NCI-H1417 (cell line): Measurements from ENCODE around the gene ATP6V1G2.
A peak's percentile ranks its signal among the peaks of the same experiment; 100 is the strongest.

Experiments
- DNase-seq, 3 experiments: peaks; one replicate each; lab custom pipeline; 2025; lab: John Stamatoyannopoulos, UW

Gene ATP6V1G2

GRCh38 chr6:31547727-31548543, 1.5 kb upstream of the ATP6V1G2 start:
- no peak for DNase-seq

- peak; percentile 89 to 97 (median 96) for DNase-seq
Measured at GRCh38 chr6:31546958-31547726, 734 bp upstream of the ATP6V1G2 start, which contains the start of gene NFKBIL1. Gene NFKBIL1, plus strand, starts transcription at chr6:31547608. Its CDS starts 87 bp downstream, at chr6:31547695.

- DNase-seq: no peak
Measured at GRCh38 chr6:31545291-31545690, 1.1 kb downstream of the ATP6V1G2 start.

- no peak for DNase-seq
Measured at GRCh38 chr6:31544676-31545075, 1.7 kb downstream of the ATP6V1G2 start.

- DNase-seq: no peak
Measured at GRCh38 chr6:31543639-31544038, 2.8 kb downstream of the ATP6V1G2 start.

- peak; percentile 96 to 99 (median 97) for DNase-seq
Measured at GRCh38 chr6:31541658-31542521, 4.5 kb downstream of the ATP6V1G2 start, which contains the start of gene DDX39B. Gene DDX39B, minus strand, starts transcription at chr6:31542003. Its CDS starts 1,471 bp downstream, at chr6:31540532.

- peak; percentile 49 to 83 (median 67) for DNase-seq
Measured at GRCh38 chr6:31541059-31541657, 5.2 kb downstream of the ATP6V1G2 start.

- no peak for DNase-seq
Measured at GRCh38 chr6:31540640-31541039, 5.8 kb downstream of the ATP6V1G2 start.

GRCh38 chr6:31538805-31539400, 7.5 kb downstream of the ATP6V1G2 start:
- no peak for DNase-seq

- DNase-seq: no peak
Measured at GRCh38 chr6:31535538-31536324, 10.7 kb downstream of the ATP6V1G2 start.

- no peak for DNase-seq
Measured at GRCh38 chr6:31534521-31535040, 11.8 kb downstream of the ATP6V1G2 start.

- DNase-seq: no peak
Measured at GRCh38 chr6:31534011-31534410, 12.4 kb downstream of the ATP6V1G2 start.

GRCh38 chr6:31533455-31533841, 13.0 kb downstream of the ATP6V1G2 start:
- DNase-seq: no peak

- no peak for DNase-seq
Measured at GRCh38 chr6:31532644-31533454, 13.6 kb downstream of the ATP6V1G2 start.

- no peak for DNase-seq
Measured at GRCh38 chr6:31531771-31532643, 14.4 kb downstream of the ATP6V1G2 start.

- DNase-seq: no peak
Measured at GRCh38 chr6:31531162-31531561, 15.2 kb downstream of the ATP6V1G2 start.

- peak in 1 of 3 experiments; percentile 7 for DNase-seq
Measured at GRCh38 chr6:31530659-31531058, 15.7 kb downstream of the ATP6V1G2 start.
